ACC112 (cell line): ENCODE measurements around the gene FGD5.

Source experiments
- H2AFZ ChIP-seq: fragments of 200-600 bp; sonication (generic); one replicate; pipeline ENCODE4 v1.6.0; 2017; ENCODE audit warnings: antibody characterized with exemption, low read length; ENCODE audit not compliant: unreplicated experiment
- H3K27ac ChIP-seq: fragments of 200-600 bp; sonication (generic); 2 replicates; pipeline ENCODE4 v1.5.1; 2014; ENCODE audit warnings: low read depth, mild to moderate bottlenecking, antibody characterized with exemption, low read length, moderate library complexity
- H3K27me3 ChIP-seq: fragments of 200-600 bp; sonication (generic); 2 replicates; pipeline ENCODE4 v1.6.1; 2014; ENCODE audit warnings: mild to moderate bottlenecking, antibody characterized with exemption, low read length, moderate library complexity, mixed read lengths; ENCODE audit not compliant: insufficient read depth
- H3K36me3 ChIP-seq: fragments of 200-600 bp; sonication (generic); 2 replicates; pipeline ENCODE4 v1.6.1; 2016; ENCODE audit warnings: mild to moderate bottlenecking, antibody characterized with exemption, low read length, moderate library complexity, mixed read lengths; ENCODE audit not compliant: insufficient read depth
- H3K4me1 ChIP-seq: fragments of 200-600 bp; sonication (generic); one replicate; pipeline ENCODE4 v1.6.1; 2016; ENCODE audit warnings: low read length, mixed read lengths; ENCODE audit not compliant: insufficient read depth, unreplicated experiment, control insufficient read depth
- H3K4me3 ChIP-seq: fragments of 200-600 bp; sonication (generic); 2 replicates; pipeline ENCODE4 v1.5.1; 2014; ENCODE audit warnings: mild to moderate bottlenecking, low read depth, low read length
- H3K79me2 ChIP-seq: fragments of 200-600 bp; sonication (generic); one replicate; pipeline ENCODE4 v1.6.0; 2016; ENCODE audit warnings: low read length; ENCODE audit not compliant: control insufficient read depth, unreplicated experiment, insufficient read depth

Gene FGD5

DNA sequence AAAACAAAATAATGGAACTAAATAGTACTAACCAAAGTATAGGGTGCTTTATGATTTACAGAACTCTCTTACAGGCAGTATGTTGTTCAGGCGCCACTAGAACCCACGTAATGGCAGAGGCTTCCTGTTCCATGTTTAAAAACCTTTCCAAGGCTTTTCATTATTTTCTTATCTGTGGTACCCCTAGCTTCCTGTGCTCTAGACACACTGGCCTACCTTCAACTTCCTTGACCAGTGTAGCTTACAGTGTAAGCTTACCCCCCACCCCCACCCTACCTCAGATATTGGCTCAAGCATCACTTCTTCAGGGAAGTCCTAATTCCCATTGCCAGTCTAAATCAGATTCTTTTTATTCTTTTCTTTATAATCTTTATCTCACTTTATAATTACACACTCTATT, 131.5 kb downstream of the FGD5 start:
- H2AFZ ChIP-seq = no peak overlapping the region
- peaks cover 76% of the 10 kb centered on the region for H3K79me2 ChIP-seq
- no peaks in the 10 kb centered on the region for H3K27me3 ChIP-seq
- H3K27ac ChIP-seq = no peak overlapping the region
- peaks cover 6% of the 10 kb centered on the region; the same call in 1 of the 2 replicates for H3K36me3 ChIP-seq
- no peak overlapping the region for H3K4me3 ChIP-seq
- peaks cover 18% of the 10 kb centered on the region for H3K4me1 ChIP-seq

DNA sequence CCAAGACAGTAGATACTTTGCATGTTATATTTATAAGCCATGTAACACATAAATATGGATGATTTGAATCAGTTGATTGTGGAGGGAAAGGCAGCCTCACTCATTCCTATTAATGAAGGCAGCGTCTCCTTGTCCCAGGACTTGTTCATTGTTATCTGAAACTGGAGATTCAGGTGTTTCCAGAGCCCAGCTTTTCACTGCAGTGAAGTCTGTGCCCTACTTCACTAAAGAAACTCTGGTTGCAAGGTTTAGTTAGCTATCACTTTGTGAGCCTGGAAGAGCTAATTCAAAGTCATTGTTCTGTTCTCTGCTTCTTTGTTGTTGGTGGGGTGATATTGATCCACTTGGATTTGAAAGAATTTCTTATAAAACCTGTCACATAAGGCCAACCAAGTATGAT, 138.4 kb downstream of the FGD5 start:
- no peak overlapping the region for H2AFZ ChIP-seq
- no peaks in the 10 kb centered on the region for H3K27me3 ChIP-seq
- no peak overlapping the region for H3K4me3 ChIP-seq
- peaks cover 73% of the 10 kb centered on the region for H3K79me2 ChIP-seq
- H3K4me1 ChIP-seq = peaks cover 7% of the 10 kb centered on the region
- no peak overlapping the region for H3K27ac ChIP-seq
- H3K36me3 ChIP-seq = no peaks in the 10 kb centered on the region

DNA sequence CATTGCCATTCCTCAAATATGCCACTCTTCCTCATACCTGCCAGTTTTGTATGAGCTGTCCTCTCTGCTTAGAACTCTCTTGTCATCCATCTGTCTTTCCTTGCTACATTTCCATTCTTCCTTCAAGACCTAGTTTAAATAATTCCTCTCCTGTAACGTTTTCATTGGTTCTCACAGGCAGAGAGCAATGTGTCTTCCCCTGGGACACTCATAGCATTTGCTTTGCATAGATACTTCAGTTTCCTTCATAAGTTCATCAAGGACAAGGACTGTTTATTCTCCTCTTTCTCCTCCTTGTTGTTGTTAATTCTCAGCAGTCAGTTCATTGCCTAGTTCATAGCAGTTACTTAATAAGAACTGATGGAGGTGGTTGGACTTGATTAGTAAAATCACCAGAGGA, 139.2 kb downstream of the FGD5 start:
- Histone ChIP-seq H3K4me3 (no peak overlapping the region), H3K27me3 (no peaks in the 10 kb centered on the region), H3K27ac (no peak overlapping the region), H3K4me1 (peaks cover 14% of the 10 kb centered on the region), H3K36me3 (no peaks in the 10 kb centered on the region), H3K79me2 (peaks cover 67% of the 10 kb centered on the region), H2AFZ (no peak overlapping the region)

DNA sequence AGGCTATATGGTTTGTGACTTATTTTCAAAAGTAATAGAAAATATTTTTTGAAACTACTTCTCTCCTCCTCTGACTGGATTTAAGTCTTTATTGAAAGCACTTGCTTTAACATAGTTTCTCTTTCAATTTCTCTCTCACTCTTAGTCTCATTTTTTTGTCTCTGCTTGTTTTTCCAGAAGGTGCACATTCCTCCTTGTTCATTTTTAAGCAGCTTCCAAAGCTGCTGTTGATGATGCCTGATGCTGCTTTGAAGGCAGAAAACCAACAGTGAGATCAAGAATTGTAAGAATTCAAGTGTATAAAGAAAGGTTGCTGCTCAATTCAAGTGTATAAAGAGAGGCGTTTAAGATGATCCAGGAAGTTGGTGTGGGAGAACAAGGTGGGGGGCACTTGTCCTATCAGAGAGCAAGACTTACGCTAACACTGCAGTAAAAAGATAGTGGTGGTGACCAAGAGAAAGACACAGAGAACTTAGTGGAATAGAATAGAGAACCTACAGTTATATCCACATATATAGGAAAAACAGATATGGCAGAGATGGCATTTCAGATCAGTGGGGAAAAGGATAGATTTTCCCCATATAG, 140.7 kb downstream of the FGD5 start:
- H3K79me2 ChIP-seq = peaks cover 59% of the 10 kb centered on the region
- peaks cover 14% of the 10 kb centered on the region for H3K4me1 ChIP-seq
- H3K4me3 ChIP-seq = no peak overlapping the region
- no peak overlapping the region for H2AFZ ChIP-seq
- no peaks in the 10 kb centered on the region for H3K36me3 ChIP-seq
- no peak overlapping the region for H3K27ac ChIP-seq
- H3K27me3 ChIP-seq = no peaks in the 10 kb centered on the region

DNA sequence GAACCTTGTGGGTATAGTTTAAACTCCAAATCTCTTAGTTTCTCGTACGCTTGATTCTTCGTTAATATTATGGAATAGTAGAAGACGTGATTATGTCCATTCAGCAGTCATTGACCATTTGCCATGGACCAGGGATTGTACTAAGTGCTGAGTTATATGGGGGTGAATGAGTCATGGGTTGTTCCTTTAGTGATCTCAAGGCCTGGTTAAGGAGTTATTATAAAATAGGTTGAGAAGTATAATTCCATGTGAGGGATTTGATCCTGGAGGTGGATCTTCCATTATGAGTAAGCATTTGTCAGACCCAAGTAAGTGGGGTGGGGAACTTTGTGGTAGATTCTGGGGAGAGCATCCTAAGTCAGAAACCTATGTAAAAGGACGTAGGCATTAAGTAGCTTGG, 144.0 kb downstream of the FGD5 start:
- Histone ChIP-seq H3K27me3 (no peaks in the 10 kb centered on the region), H3K27ac (no peak overlapping the region), H3K36me3 (peaks cover 15% of the 10 kb centered on the region), H3K4me3 (no peak overlapping the region), H2AFZ (no peak overlapping the region), H3K4me1 (peaks cover 13% of the 10 kb centered on the region), H3K79me2 (peaks cover 32% of the 10 kb centered on the region)

DNA sequence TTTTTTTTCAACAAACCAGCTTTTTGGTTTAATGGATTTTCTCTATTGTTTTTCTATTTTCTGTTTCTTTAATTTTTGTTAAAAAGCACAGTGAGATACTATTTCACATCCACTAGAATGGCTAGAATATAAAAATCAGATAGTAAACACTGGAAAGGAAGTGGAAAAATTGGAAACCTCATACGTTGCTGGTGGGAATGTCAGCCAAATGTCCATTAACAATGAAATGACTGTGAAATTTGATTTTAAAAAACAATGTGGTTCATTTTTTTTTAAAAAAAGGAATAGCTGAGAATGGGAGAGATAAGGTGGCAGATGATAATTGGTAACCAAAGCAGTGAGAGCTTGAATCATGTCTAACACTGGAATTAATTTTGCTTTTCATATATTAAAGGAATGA, 148.5 kb downstream of the FGD5 start:
- Histone ChIP-seq H3K36me3 (peaks cover 15% of the 10 kb centered on the region), H3K79me2 (peaks cover 3% of the 10 kb centered on the region), H3K27ac (no peak overlapping the region), H2AFZ (no peak overlapping the region), H3K27me3 (no peaks in the 10 kb centered on the region), H3K4me3 (no peak overlapping the region), H3K4me1 (peaks cover 7% of the 10 kb centered on the region)

DNA sequence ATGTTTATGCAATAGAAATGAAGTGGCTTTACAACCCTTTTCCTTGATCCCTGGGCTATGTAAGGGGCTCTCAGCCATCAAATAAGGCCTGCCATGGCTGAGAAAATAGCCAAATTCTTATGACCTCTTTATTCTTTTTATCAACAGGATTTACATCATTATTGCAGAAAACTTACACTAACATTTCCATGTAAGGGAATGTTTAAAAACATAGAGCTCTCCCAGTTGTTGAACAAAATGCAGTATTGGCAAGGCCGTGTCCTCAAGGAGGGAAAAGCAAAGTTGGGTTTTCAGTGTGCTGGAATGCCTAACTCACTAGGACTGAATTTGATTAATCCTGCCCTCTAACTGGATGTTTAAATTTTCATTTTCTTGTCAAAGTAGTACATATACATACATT, 150.9 kb downstream of the FGD5 start:
- no peaks in the 10 kb centered on the region for H3K27me3 ChIP-seq
- no peaks in the 10 kb centered on the region for H3K4me1 ChIP-seq
- H3K4me3 ChIP-seq = no peak overlapping the region
- peaks cover 8% of the 10 kb centered on the region for H3K79me2 ChIP-seq
- H2AFZ ChIP-seq = no peak overlapping the region
- peaks cover 28% of the 10 kb centered on the region for H3K36me3 ChIP-seq
- H3K27ac ChIP-seq = no peak overlapping the region

DNA sequence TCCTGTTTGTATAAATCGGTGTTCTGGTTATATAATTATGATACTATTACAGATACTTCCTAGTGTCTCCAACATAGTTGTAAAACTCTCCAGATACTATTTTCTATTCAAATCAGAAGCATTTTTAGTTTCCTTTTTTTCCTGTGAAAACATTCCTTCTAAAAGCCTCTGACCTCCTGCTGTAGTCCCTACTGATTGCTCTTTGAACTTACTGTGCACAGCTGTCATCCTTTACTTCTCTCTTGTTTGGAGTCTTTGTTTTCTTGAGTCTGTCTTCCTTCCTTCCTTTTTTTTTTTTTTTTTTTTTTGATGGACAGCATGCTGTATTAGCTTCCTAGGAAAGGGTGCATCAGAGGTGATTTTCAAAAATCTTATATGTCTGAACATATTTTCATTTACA, 157.6 kb downstream of the FGD5 start:
- H3K4me1 ChIP-seq = no peaks in the 10 kb centered on the region
- H3K36me3 ChIP-seq = peaks cover 25% of the 10 kb centered on the region
- no peak overlapping the region for H3K27ac ChIP-seq
- no peak overlapping the region for H2AFZ ChIP-seq
- H3K27me3 ChIP-seq = no peaks in the 10 kb centered on the region
- no peak overlapping the region for H3K4me3 ChIP-seq
- peaks cover 38% of the 10 kb centered on the region for H3K79me2 ChIP-seq

DNA sequence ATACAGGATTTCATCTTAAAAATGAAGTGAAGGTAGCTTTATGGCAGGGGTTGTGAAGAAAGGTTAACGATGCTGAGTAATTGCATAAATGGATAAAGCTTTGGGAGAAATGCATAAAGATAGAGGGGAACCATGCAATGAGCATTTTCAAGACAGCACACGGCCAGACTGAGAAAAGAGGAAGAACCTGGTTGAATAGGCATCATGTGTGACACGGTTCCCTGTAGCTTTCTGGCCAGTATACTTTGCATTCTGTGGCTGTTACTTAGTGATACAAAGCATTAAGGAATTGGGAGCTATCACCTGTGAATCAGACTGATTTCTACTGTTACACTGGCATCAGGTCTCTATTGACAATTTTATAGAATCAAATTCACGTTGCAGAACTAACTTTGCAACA, 161.9 kb downstream of the FGD5 start:
- peaks cover 36% of the 10 kb centered on the region for H3K79me2 ChIP-seq
- no peak overlapping the region for H3K27ac ChIP-seq
- no peaks in the 10 kb centered on the region for H3K4me1 ChIP-seq
- no peaks in the 10 kb centered on the region for H3K27me3 ChIP-seq
- no peak overlapping the region for H3K4me3 ChIP-seq
- peaks cover 18% of the 10 kb centered on the region for H3K36me3 ChIP-seq
- no peak overlapping the region for H2AFZ ChIP-seq
